IPS-15b (cell line): ENCODE measurements around the gene HORMAD2.

Experiments
- H3K27me3 ChIP-seq: one replicate; pipeline ENCODE4 v1.6.1; 2013; ENCODE audit warnings: low read length; ENCODE audit not compliant: control insufficient read depth, insufficient read depth
- H3K36me3 ChIP-seq: one replicate; pipeline ENCODE4 v1.6.1; 2013; ENCODE audit warnings: low read length; ENCODE audit not compliant: control insufficient read depth, insufficient read depth
- H3K4me1 ChIP-seq: one replicate; pipeline ENCODE4 v1.6.1; 2013; ENCODE audit warnings: mild to moderate bottlenecking, low read length; ENCODE audit not compliant: control insufficient read depth, insufficient read depth
- H3K4me3 ChIP-seq: one replicate; pipeline ENCODE4 v1.5.1; 2013; ENCODE audit warnings: low read depth, low read length
- H3K9ac ChIP-seq: one replicate; pipeline ENCODE4 v1.6.1; 2013; ENCODE audit warnings: low read depth, mild to moderate bottlenecking, low read length
- H3K9me3 ChIP-seq: one replicate; pipeline ENCODE4 v1.6.1; 2013; ENCODE audit warnings: mild to moderate bottlenecking, low read length; ENCODE audit not compliant: control insufficient read depth, insufficient read depth

HORMAD2 gene

DNA sequence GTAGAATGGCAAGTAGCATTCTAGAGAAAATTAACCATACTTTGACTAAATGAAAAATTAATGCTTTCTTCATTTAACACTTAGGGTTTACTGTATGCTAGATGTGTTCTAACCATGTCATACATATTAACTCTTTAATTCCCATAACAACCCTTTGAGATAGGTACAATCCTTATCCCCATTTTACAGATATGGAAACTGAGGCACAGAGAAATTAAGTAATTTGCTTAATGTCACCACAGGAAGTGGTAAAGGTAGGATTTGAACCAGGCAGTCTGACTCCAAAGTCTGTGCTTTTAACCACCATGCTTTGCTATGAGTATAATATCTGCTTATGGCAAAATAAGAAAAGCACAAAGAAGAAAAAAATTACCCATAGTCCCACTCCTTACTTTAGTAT, 106.8 kb downstream of the HORMAD2 start:
- no peaks in the 10 kb centered on the region for H3K36me3 ChIP-seq
- peaks cover 3% of the 10 kb centered on the region for H3K4me1 ChIP-seq
- H3K4me3 ChIP-seq, result no peak overlapping the region
- no peaks in the 10 kb centered on the region for H3K27me3 ChIP-seq
- no peaks in the 10 kb centered on the region for H3K9me3 ChIP-seq
- no peak overlapping the region for H3K9ac ChIP-seq

- Histone ChIP-seq H3K27me3 (no peaks in the 10 kb centered on the region), H3K4me1 (peaks cover 3% of the 10 kb centered on the region), H3K4me3 (no peak overlapping the region), H3K36me3 (no peaks in the 10 kb centered on the region), H3K9me3 (no peaks in the 10 kb centered on the region), H3K9ac (no peak overlapping the region)
Measured at GRCh38 chr22:30187529-30188407, 107.5 kb downstream of the HORMAD2 start.

DNA sequence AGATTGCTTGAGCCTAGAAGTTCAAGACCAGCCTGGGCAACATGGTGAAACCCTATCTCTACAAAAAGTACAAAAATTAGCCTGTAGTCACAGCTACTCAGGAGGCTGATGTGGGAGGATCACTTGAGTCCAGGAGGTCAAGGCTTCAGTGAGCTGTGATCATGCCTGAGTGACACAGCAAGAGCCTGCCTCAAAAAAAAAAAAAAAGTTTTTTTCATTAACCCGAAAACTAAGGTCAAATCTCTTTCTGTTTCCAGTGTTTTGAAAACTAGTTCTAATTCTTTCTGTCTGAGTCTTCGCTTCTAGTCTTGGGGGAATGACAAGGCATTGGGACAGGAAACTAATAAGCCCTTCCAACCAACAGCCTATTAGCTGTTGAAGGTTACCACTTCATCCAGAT, 108.6 kb downstream of the HORMAD2 start:
- Histone ChIP-seq H3K9ac (no peak overlapping the region), H3K27me3 (no peaks in the 10 kb centered on the region), H3K4me1 (peaks cover 3% of the 10 kb centered on the region), H3K4me3 (no peak overlapping the region), H3K36me3 (no peaks in the 10 kb centered on the region), H3K9me3 (no peaks in the 10 kb centered on the region)

DNA sequence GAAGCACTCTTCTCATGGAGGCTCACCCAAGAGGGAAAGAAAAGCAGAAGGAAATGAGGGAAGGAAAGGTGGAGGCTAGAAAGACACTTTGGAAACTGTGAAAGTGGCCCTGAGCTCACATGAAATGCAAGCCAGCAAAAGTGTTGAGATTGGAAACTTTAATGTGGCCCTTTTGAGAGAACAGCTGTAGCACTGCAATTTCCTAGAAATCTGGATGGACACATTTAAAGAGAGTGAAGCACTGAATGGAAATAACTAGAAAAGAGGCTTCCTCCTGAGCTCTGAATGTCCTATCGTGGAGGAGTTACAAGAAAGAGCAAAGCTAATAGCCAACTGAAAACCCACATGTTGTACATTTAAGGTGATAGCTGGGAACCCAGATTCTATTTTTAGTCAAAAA, 110.3 kb downstream of the HORMAD2 start:
- no peak overlapping the region for H3K9ac ChIP-seq
- no peak overlapping the region for H3K4me3 ChIP-seq
- H3K36me3 ChIP-seq, result no peaks in the 10 kb centered on the region
- peaks cover 5% of the 10 kb centered on the region for H3K4me1 ChIP-seq
- H3K27me3 ChIP-seq, result no peaks in the 10 kb centered on the region
- H3K9me3 ChIP-seq, result no peaks in the 10 kb centered on the region

DNA sequence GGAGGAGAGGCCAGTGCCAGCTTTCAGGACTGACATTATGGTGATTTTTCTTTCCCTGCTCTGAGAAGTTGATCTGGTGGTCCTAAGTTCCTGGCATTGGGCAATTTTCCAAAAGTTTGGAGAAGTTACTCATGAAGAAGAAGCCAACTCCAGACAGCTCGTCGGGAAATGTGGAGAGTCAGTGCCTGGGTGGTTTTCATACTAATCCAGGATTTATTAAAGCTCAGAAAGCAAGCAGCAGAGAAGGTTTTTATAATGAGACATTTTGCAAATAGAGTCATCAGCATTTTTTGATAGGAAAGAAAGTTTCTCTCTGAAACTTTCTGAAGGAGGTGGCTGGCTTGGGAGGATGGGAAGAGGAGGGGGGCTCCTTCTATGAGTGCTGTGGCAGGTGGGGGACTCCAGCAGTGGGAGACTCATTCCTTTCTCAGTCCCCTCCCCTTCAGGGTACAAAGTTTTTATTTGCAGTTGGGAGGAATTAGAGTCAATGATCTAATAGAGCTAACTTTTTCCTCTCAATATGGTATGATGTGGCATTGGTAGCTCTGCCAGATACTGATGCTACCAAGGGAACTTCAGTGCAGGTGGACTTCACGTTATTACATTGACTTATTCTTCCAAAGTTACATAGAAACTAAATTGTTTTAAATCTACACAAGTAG, 110.9 kb downstream of the HORMAD2 start:
- Histone ChIP-seq H3K27me3 (no peaks in the 10 kb centered on the region), H3K4me1 (peaks cover 7% of the 10 kb centered on the region), H3K36me3 (no peaks in the 10 kb centered on the region), H3K4me3 (no peak overlapping the region), H3K9me3 (no peaks in the 10 kb centered on the region), H3K9ac (no peak overlapping the region)

- H3K9ac ChIP-seq, result no peak overlapping the region
- H3K4me1 ChIP-seq, result peaks cover 16% of the 10 kb centered on the region
Measured at GRCh38 chr22:30192427-30192826, 112.2 kb downstream of the HORMAD2 start.

DNA sequence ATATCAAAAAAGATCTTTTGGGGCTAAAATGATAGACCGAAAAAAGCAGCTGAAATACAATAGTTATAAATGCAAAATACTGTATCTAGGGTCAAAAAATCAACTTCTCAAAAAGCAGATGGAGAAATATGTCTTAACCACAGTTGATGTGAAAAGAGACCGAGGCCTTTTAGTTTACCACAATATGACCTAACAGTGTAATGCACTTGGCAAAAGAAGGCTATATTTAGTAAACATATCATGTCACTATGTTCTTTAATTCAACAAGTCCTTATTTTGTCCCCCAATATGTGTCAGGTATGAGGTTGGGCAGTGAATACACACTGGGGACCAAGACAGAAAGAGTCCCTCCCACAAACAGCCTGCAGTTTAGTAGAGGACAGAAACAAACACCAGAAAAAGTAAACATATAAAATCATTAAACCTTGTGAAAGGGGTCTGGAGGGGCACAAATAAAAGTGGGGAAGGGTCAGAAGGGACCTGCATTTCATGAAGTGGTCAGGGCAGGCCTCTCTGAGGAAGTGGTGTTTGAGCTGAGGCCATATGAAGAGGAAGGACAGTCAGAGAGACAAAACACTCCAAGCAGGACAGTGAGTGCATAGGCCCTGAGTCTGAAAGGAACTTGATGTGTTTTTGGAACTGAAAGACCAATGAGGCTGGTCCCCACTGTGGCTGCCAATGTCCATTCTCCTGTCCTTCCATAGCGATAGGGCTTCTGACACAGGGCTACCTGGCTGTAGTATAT, 112.9 kb downstream of the HORMAD2 start:
- Histone ChIP-seq H3K9me3 (no peaks in the 10 kb centered on the region), H3K4me1 (peaks cover 16% of the 10 kb centered on the region), H3K9ac (no peak overlapping the region), H3K4me3 (no peak overlapping the region), H3K36me3 (no peaks in the 10 kb centered on the region), H3K27me3 (no peaks in the 10 kb centered on the region)

More at GRCh38 chr22:30192427-30192826, 112.2 kb downstream of the HORMAD2 start:
- Histone ChIP-seq H3K36me3 (no peaks in the 10 kb centered on the region), H3K27me3 (no peaks in the 10 kb centered on the region), H3K4me3 (no peak overlapping the region), H3K9me3 (no peaks in the 10 kb centered on the region)

GRCh38 chr22:30195245-30196140, 115.2 kb downstream of the HORMAD2 start:
- H3K36me3 ChIP-seq, result no peaks in the 10 kb centered on the region
- H3K4me1 ChIP-seq, result peaks cover 16% of the 10 kb centered on the region
- no peak overlapping the region for H3K9ac ChIP-seq
- H3K27me3 ChIP-seq, result no peaks in the 10 kb centered on the region
- no peak overlapping the region for H3K4me3 ChIP-seq
- no peaks in the 10 kb centered on the region for H3K9me3 ChIP-seq

- H3K9ac ChIP-seq, result no peak overlapping the region
- no peak overlapping the region for H3K4me3 ChIP-seq
- H3K36me3 ChIP-seq, result no peaks in the 10 kb centered on the region
- H3K4me1 ChIP-seq, result peaks cover 16% of the 10 kb centered on the region
- H3K9me3 ChIP-seq, result no peaks in the 10 kb centered on the region
- H3K27me3 ChIP-seq, result no peaks in the 10 kb centered on the region
Measured at GRCh38 chr22:30196141-30196879, 116.0 kb downstream of the HORMAD2 start.

DNA sequence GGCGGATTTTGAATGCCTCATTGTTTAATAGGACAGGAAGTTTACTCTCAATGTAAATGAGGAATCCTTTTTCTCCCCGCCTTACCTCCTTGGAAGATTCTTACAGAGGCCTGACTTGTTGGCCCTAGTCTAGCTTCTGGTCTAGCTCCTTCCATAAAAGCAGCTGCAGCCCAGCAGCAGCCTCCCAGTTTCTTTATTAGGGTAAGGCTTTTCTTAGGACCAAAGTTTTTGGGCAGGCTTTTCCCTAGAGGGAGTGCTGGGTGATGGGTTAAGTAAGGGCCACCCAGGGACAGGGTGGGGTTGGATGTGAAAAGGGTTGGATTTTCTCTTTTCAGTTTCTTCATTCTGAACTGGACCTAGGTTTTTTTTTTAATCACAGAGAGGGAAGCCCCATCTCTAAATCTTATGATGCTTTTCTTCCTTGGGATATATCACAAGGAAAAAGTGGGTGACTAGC, 116.6 kb downstream of the HORMAD2 start:
- Histone ChIP-seq H3K4me1 (peaks cover 16% of the 10 kb centered on the region), H3K36me3 (no peaks in the 10 kb centered on the region), H3K9ac (no peak overlapping the region), H3K4me3 (no peak overlapping the region), H3K27me3 (no peaks in the 10 kb centered on the region), H3K9me3 (no peaks in the 10 kb centered on the region)
